HepG2 (cell line): Measurements from ENCODE around the gene FBLN5. TPM values are rescaled to one million over a fixed set of nuclear protein-coding genes. Genes with fewer than 3 reads are reported as not detected.

ENCODE experiments used
- ARNT ChIP-seq: fragments of 450-650 bp; IDR thresholded peaks from 2 replicates; pipeline ENCODE4 v1.6.1; 2017
- ATF3 ChIP-seq: sonication (generic); formaldehyde crosslinking; IDR thresholded peaks from 2 replicates; pipeline ENCODE4 v1.4.0; 2020; ENCODE audit warnings: missing genetic modification reagents
- CAMTA2 ChIP-seq: sonication (generic); formaldehyde crosslinking; IDR thresholded peaks from 2 replicates; pipeline ENCODE4 v1.4.0; 2020; ENCODE audit warnings: mild to moderate bottlenecking, missing genetic modification reagents, borderline replicate concordance
- CHD2 ChIP-seq: IDR thresholded peaks from 2 replicates; pipeline ENCODE4 v1.6.1; 2011; ENCODE audit warnings: low read depth, low read length, improper control_type of control experiment
- DRAP1 ChIP-seq: IDR thresholded peaks from 2 replicates; pipeline ENCODE4 v1.6.1; 2016; ENCODE audit warnings: missing genetic modification reagents, missing compliant biosample characterization
- EP300 ChIP-seq, 3 experiments: sonication (generic) in 1 of 3; formaldehyde crosslinking in 1 of 3; IDR thresholded peaks; 2 replicates each; pipeline versions ENCODE4 v1.5.1 to v1.6.1; 2011 to 2020; ENCODE audit warnings: low read depth in 2 of 3, low read length in 2 of 3, borderline replicate concordance in 1 of 3, improper control_type of control experiment in 1 of 3, mild to moderate bottlenecking in 1 of 3, missing genetic modification reagents in 1 of 3, moderate library complexity in 1 of 3
- ESRRA ChIP-seq: sonication (generic); formaldehyde crosslinking; IDR thresholded peaks from 2 replicates; pipeline ENCODE4 v1.5.1; 2020; ENCODE audit warnings: mild to moderate bottlenecking, low read depth, missing genetic modification reagents
- FOXO1 ChIP-seq: sonication (generic); formaldehyde crosslinking; IDR thresholded peaks from 2 replicates; pipeline ENCODE4 v1.4.0; 2020; ENCODE audit warnings: missing genetic modification reagents
- HMGA1 ChIP-seq: sonication (generic); formaldehyde crosslinking; conservative IDR thresholded peaks from 2 replicates; pipeline ENCODE4 v1.4.0; 2020; ENCODE audit warnings: missing genetic modification reagents
- IKZF1 ChIP-seq: fragments of 450-650 bp; IDR thresholded peaks from 2 replicates; pipeline ENCODE4 v1.7.1; 2016
- KLF15 ChIP-seq: sonication (generic); formaldehyde crosslinking; IDR thresholded peaks from 2 replicates; pipeline ENCODE4 v1.8.1; 2023; ENCODE audit warnings: borderline replicate concordance, mild to moderate bottlenecking, inconsistent platforms, missing genetic modification reagents, mixed read lengths
- MEIS1 ChIP-seq: sonication (generic); formaldehyde crosslinking; IDR thresholded peaks from 2 replicates; pipeline ENCODE4 v1.9.0; 2021; ENCODE audit warnings: mild to moderate bottlenecking, missing genetic modification reagents, moderate library complexity, borderline replicate concordance
- PAX8 ChIP-seq: sonication (generic); formaldehyde crosslinking; IDR thresholded peaks from 2 replicates; pipeline ENCODE4 v1.8.0; 2022; ENCODE audit warnings: mild to moderate bottlenecking, missing genetic modification reagents, borderline replicate concordance
- POLR2AphosphoS5 ChIP-seq: IDR thresholded peaks from 2 replicates; pipeline ENCODE4 v1.6.1; 2012; ENCODE audit warnings: low read depth, low read length
- RFX3 ChIP-seq: IDR thresholded peaks from 2 replicates; pipeline ENCODE4 v1.6.1; 2016; ENCODE audit warnings: missing biosample characterization, missing genetic modification reagents
- RFXANK ChIP-seq: IDR thresholded peaks from 2 replicates; pipeline ENCODE4 v1.6.1; 2016
- TEF ChIP-seq: sonication (generic); formaldehyde crosslinking; IDR thresholded peaks from 2 replicates; pipeline ENCODE4 v1.5.0; 2020; ENCODE audit warnings: missing genetic modification reagents
- YEATS2 ChIP-seq: sonication (generic); formaldehyde crosslinking; IDR thresholded peaks from 2 replicates; pipeline ENCODE4 v1.4.0; 2020; ENCODE audit warnings: missing genetic modification reagents, borderline replicate concordance
- ZNF263 ChIP-seq: sonication (generic); formaldehyde crosslinking; IDR thresholded peaks from 2 replicates; pipeline ENCODE4 v1.4.0; 2020; ENCODE audit warnings: missing genetic modification reagents
- ZNF281 ChIP-seq: sonication (generic); formaldehyde crosslinking; IDR thresholded peaks from 2 replicates; pipeline ENCODE4 v1.4.0; 2020; ENCODE audit warnings: missing genetic modification reagents, borderline replicate concordance
- ZNF432 ChIP-seq: sonication (generic); formaldehyde crosslinking; IDR thresholded peaks from 2 replicates; pipeline ENCODE4 v1.5.0; 2020; ENCODE audit warnings: missing genetic modification reagents, mild to moderate bottlenecking, borderline replicate concordance
- ZNF672 ChIP-seq: sonication (generic); formaldehyde crosslinking; IDR thresholded peaks from 2 replicates; pipeline ENCODE4 v1.8.1; 2022; ENCODE audit warnings: missing genetic modification reagents
- ZNF737 ChIP-seq: sonication (generic); formaldehyde crosslinking; IDR thresholded peaks from 2 replicates; pipeline ENCODE4 v1.5.0; 2020; ENCODE audit warnings: missing genetic modification reagents, mild to moderate bottlenecking, borderline replicate concordance
- ZNF878 ChIP-seq: sonication (generic); formaldehyde crosslinking; IDR thresholded peaks from 2 replicates; pipeline ENCODE4 v1.8.1; 2023; ENCODE audit warnings: mild to moderate bottlenecking, missing genetic modification reagents, moderate library complexity
- ZUFSP ChIP-seq: sonication (generic); formaldehyde crosslinking; IDR thresholded peaks from 2 replicates; pipeline ENCODE4 v1.9.0; 2021; ENCODE audit warnings: missing genetic modification reagents, mild to moderate bottlenecking, borderline replicate concordance
- polyA plus RNA-seq, 8 experiments: library from polyadenylated mRNA; depleted of rRNA in 3 of 8; stranded (reverse) in 7 of 8; unstranded in 1 of 8; fragments of >200 nt; fragmentation: Illumina TruSeq in 4 of 8; extraction: Trizol in 4 of 8; gene quantifications; 2 replicates each; pipeline versions ENCODE4 v1.2.1 to v1.2.3, GENCODE V29; 2011 to 2016; ENCODE audit warnings: low read depth in 4 of 8, missing spikeins in 1 of 8, mixed read lengths in 1 of 8; ENCODE audit not compliant: insufficient read depth in 1 of 8
- total RNA-seq, 5 experiments: library from RNA; depleted of rRNA; stranded (reverse); fragments of >200 nt; fragmentation: Illumina TruSeq; extraction: Trizol; gene quantifications; 2 replicates each; pipeline ENCODE4 v1.2.3, GENCODE V29; 2016; ENCODE audit warnings: low read depth in 1 of 5

Gene FBLN5
- total and polyA plus RNA-seq, 2 of the 13 experiments (the other 11 are each of a cell fraction or from before 2014, with no cell fraction given), result 0.38 to 0.77 TPM

- TF ChIP-seq HMGA1 (CRISPR knock-in tag) (no peak), FOXO1 (CRISPR knock-in tag) (peak; percentile 58; the same call in 1 of the 2 replicates), RFX3 (CRISPR knock-in tag) (no peak), YEATS2 (no peak), IKZF1 (no peak), CAMTA2 (CRISPR knock-in tag) (no peak), KLF15 (CRISPR knock-in tag) (no peak), CHD2 (no peak), ESRRA (CRISPR knock-in tag) (peak; percentile 94), POLR2AphosphoS5 (no peak), RFXANK (CRISPR knock-in tag) (no peak), ZNF432 (no peak), ARNT (no peak), ZNF263 (CRISPR knock-in tag) (no peak), ZNF737 (CRISPR knock-in tag) (no peak), PAX8 (no peak), ZNF878 (CRISPR knock-in tag) (no peak; the same call in 1 of the 2 replicates), ZNF672 (CRISPR knock-in tag) (no peak), ATF3 (CRISPR knock-in tag) (no peak), DRAP1 (CRISPR knock-in tag) (no peak), MEIS1 (CRISPR knock-in tag) (no peak), ZNF281 (CRISPR knock-in tag) (0 out of 2 replicates have a peak, but pooled peaks have one; percentile 38), ZUFSP (CRISPR knock-in tag) (no peak), TEF (CRISPR knock-in tag) (no peak), EP300 (IDR thresholded peaks at IDR 0.05; ENCODE audit: low read depth in 2 of 2, low read length in 2 of 2) (peak; percentile 62 to 90; a peak in 3 of 4 replicates), EP300 (CRISPR knock-in tag; IDR thresholded peaks at IDR 0.05; ENCODE audit: borderline replicate concordance) (peak; percentile 86)
Measured at GRCh38 chr14:91957876-91958313, 10.4 kb upstream of the FBLN5 start (continued).
